Activated CD8-positive, alpha-beta memory T cell treated with anti-CD3 and anti-CD28 coated beads, Interleukin-2, amount 50 U/mL, for 48 hours (primary cell): ENCODE results near the gene COMMD4.
A peak's percentile ranks its signal among the peaks of the same experiment; 100 is the strongest.
"Not testable (repeated sequence)": the region's sequence is repeated elsewhere in the genome, so short reads cannot be mapped to it uniquely, and the experiment has no call there.

Source experiments
- DNase-seq: peaks from one replicate; pipeline ENCODE4 v3.0.0-alpha.2; 2020

COMMD4 gene

GRCh38 chr15:75333654-75334419, 2.0 kb upstream of the COMMD4 start:
- not testable (repeated sequence) for DNase-seq

- no peak for DNase-seq
Measured at GRCh38 chr15:75335313-75335704, 554 bp upstream of the COMMD4 start.

- DNase-seq, result no peak
Measured at GRCh38 chr15:75338661-75339240, 2.9 kb downstream of the COMMD4 start.

DNA sequence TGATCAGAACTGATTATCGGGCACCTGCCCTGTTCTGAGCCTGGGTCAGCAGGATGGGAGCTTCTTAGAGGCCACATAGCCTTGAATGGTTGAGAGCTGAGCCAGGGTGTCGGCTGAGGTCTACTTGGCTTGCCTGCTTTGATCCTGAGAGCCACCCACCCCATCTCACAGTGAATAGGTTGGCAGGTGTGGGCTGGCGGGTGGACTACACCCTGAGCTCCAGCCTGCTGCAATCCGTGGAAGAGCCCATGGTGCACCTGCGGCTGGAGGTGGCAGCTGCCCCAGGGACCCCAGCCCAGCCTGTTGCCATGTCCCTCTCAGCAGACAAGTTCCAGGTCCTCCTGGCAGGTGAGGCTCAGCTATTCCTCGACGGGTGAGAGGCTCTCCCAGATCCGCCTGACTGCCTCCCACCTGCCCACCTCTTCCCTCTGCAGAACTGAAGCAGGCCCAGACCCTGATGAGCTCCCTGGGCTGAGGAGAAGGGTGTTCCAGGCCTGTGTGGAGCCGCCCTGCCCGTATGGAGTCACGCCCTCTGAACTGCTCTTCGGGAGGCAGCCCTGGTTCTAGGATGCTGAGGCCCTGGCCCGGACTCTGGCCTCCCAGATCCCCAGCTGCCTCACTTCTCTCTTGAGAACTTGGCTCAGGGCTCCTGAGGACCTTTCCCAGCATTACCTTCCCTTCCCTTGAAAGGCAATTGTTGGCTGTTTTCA, 3.8 kb downstream of the COMMD4 start:
- no peak for DNase-seq

- DNase-seq, result no peak
Measured at GRCh38 chr15:75342221-75342620, 6.4 kb downstream of the COMMD4 start.

GRCh38 chr15:75343953-75344352, 8.1 kb downstream of the COMMD4 start:
- not testable (repeated sequence) for DNase-seq

GRCh38 chr15:75346796-75347221, 10.9 kb downstream of the COMMD4 start, which contains the start of gene NEIL1:
NEIL1 (plus strand) TSS chr15:75347039; CDS start chr15:75348906, 1,867 bp downstream.
- DNase-seq, result no peak

- DNase-seq, result peak; percentile 73
Measured at GRCh38 chr15:75347222-75348033, 11.6 kb downstream of the COMMD4 start.

- peak; percentile 69 for DNase-seq
Measured at GRCh38 chr15:75348034-75348561, 12.2 kb downstream of the COMMD4 start.

DNA sequence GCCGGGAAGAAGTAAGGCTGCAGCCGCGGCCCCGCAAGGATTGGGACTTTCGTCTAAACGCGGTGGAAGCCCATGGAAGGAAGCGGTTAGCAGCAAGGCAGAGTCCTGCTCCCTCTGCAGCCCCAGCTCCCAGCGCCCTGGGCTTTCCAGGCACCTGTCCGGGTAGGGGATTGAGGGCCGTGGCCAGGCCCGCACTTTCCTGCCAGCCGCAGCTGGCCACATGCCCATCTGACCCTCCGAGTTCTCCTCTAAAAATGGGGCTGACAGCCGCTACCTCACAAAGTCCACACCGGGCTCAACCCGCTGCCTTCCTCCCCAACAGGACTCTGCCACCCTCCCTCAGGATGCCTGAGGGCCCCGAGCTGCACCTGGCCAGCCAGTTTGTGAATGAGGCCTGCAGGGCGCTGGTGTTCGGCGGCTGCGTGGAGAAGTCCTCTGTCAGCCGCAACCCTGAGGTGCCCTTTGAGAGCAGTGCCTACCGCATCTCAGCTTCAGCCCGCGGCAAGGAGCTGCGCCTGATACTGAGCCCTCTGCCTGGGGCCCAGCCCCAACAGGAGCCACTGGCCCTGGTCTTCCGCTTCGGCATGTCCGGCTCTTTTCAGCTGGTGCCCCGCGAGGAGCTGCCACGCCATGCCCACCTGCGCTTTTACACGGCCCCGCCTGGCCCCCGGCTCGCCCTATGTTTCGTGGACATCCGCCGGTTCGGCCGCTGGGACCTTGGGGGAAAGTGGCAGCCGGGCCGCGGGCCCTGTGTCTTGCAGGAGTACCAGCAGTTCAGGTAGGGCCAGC, 12.9 kb downstream of the COMMD4 start:
- DNase-seq, result peak; percentile 62

DNA sequence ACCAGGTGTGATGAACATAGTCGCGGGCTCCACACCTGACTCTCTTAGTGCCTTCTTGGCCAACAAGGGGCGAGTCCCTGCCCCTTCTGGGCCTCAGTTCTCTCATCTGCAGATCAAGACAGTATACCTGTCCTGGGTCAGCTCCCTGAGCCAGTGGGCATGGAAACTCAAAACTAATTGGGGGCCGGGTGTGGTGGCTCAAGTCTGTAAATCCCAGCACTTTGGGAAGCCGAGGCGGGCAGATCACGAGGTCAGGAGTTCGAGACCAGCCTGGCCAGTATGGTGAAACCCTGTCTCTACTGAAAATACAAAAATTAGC, 13.4 kb downstream of the COMMD4 start:
- DNase-seq, result not testable (repeated sequence)

- peak; percentile 87 for DNase-seq
Measured at GRCh38 chr15:75349851-75350588, 14.2 kb downstream of the COMMD4 start.

DNA sequence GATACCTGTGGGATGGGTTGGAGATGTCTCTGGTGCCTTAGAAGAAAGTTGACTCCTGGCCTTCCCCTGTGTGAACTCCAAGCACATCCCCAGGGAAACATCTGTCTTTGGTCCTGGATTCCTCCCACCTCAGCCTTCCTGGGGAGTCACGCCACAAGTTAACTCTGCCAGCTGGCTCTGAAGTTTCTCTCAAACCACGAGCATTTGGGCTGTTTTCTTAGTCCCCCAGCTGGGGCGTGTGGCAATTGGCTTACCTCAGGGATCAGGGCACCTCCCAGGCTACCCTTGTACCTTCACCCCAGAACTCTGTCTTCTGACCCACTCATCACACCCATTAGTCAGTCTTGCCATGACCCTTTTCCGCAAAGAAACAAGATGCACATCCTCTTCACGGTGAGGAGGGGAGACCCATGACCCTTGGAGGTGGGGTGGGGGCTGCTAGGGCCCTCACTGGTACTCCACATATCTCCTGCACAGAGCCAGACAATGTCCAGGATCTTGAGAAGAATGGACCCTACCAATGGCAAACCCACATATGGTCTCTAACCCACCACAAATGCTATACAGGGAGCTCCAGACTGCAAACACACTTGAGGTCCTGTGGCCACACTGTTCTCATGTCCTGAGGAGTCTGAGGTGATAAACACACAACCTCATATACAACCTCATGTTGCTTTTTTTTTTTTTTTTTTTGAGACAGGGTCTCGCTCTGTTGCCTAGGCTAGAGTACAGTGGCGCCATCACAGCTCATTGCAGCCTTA, 14.9 kb downstream of the COMMD4 start:
- DNase-seq, result peak; percentile 57

- peak; percentile 48 for DNase-seq
Measured at GRCh38 chr15:75352186-75353080, 16.6 kb downstream of the COMMD4 start.

GRCh38 chr15:75353604-75354003, 17.7 kb downstream of the COMMD4 start:
- DNase-seq, result no peak

- no peak for DNase-seq
Measured at GRCh38 chr15:75354454-75354853, 18.6 kb downstream of the COMMD4 start.

DNA sequence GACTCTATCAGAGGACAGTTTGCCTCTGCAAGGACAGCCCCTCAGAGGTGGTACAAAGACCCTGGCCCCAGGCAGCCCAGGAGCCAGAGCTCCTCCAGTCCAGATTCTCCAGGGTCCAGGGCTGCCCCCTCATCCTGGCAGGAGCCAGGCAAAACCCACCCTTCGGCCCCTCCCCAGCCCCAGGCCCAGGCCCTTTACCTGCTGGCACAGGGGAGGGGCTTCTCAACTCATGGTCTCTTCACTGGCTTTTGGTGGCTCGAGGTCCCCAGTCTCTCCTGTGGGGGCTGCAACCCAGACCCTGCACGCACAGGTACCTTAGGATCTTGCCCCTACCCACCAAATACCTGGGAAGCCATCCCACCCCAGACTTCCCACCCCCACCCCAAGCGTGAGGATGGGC, 19.5 kb downstream of the COMMD4 start:
- DNase-seq, result no peak

- DNase-seq, result no peak
Measured at GRCh38 chr15:75356006-75356405, 20.1 kb downstream of the COMMD4 start.

GRCh38 chr15:75356517-75356916, 20.7 kb downstream of the COMMD4 start:
- DNase-seq, result no peak
